ENCODE measurements around the gene KLHL29. TPM values are rescaled to one million over a fixed set of nuclear protein-coding genes. Genes with fewer than 3 reads are reported as not detected.

Gene KLHL29
- total and polyA plus RNA-seq, 2 experiments from 2014 or later: 1.5 to 6.5 TPM

DNA sequence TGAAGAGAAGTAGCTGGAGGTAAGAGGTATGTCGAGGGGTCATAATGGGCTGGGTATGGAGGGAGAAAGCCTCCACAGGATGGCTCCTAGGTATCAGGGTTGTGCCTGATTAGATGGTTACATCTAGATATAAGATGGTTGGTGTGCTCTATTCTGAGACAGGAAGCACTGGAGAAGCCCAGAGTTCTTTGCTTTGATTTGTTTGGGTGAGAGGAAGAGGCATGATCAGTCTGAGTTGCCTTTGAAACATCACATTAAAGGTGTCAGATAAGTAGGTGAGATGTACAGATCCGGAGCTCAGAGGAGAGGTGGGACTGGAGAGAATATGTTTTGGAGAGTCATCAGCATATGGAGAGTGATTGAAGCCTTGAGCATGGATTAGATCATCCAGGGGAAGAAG is 74.1 kb downstream of the KLHL29 start:
- Mint-ChIP-seq H3K36me3 (ENCODE audit: low read depth) (no peaks in the 10 kb centered on the region), H3K4me1 (no peaks in the 10 kb centered on the region; the same call in 1 of the 3 replicates), H3K9me3 (no peaks in the 10 kb centered on the region), H3K27me3 (ENCODE audit: insufficient read depth, low read depth, poor library complexity) (peaks cover 2% of the 10 kb centered on the region), H3K27ac (no peak overlapping the region), H3K4me3 (no peak overlapping the region)
- Histone ChIP-seq H3K4me2 (no peak overlapping the region), H3K27ac (ENCODE audit: low read depth) (no peak overlapping the region), H3K4me1 (ENCODE audit: insufficient read depth) (no peaks in the 10 kb centered on the region), H4K20me1 (replicated peaks; ENCODE audit: insufficient read depth) (no peaks in the 10 kb centered on the region), H3K27me3 (ENCODE audit: insufficient read depth) (no peaks in the 10 kb centered on the region), H3K4me3 (no peak overlapping the region), H3F3A (replicated peaks; ENCODE audit: low read depth) (no peaks in the 10 kb centered on the region), H2AFZ (no peak overlapping the region), H3K36me3 (ENCODE audit: insufficient read depth) (no peaks in the 10 kb centered on the region), H3K79me2 (replicated peaks; ENCODE audit: insufficient read depth) (no peaks in the 10 kb centered on the region), H3K9me2 (ENCODE audit: insufficient read depth) (peaks cover 3% of the 10 kb centered on the region; the same call in 1 of the 2 replicates)
- no peak for ATAC-seq
- DNase-seq (ENCODE audit: low spot score): no peak
- TF ChIP-seq ZNF114 (CRISPR knock-in tag; IDR thresholded peaks at IDR 0.05) (no peak), ETS1 (IDR thresholded peaks at IDR 0.05) (no peak), ZNF462 (CRISPR knock-in tag; IDR thresholded peaks at IDR 0.05) (no peak), STAT1 (IDR thresholded peaks at IDR 0.05; ENCODE audit: unreplicated experiment) (no peak)

DNA sequence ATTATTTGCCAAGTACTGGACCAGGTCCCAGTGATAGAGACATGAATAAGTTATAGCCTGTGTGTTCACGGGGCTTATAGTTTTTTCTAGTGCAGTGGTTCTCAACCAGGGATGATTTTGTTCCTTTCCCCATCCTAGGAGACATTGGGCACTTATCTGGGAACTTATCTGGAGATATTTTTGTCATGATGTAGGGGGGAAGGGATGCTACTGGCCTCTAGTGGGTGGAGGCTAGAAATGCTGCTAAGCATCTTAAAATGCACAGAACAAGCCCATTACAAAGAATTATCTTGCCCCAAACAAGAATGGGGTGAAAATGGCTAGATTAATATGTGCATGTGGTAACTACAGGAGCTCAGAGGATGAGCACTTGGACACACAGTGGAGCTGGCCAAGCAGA is 75.2 kb downstream of the KLHL29 start:
- ATAC-seq (peak; percentile 61), DNase-seq (ENCODE audit: low spot score) (peak; percentile 46)
- no peaks in the 10 kb centered on the region for H3K36me3 Mint-ChIP-seq (ENCODE audit: low read depth)
- TF ChIP-seq CTCF (conservative IDR thresholded peaks at IDR 0.05; ENCODE audit: low read depth in 2 of 2) (peak; percentile 73 to 75), NANOG (IDR thresholded peaks at IDR 0.05; ENCODE audit: borderline replicate concordance) (no peak), JUNB (IDR thresholded peaks at IDR 0.05; ENCODE audit: unreplicated experiment) (no peak), ETS1 (IDR thresholded peaks at IDR 0.05) (no peak)
- no peak overlapping the region for H3K4me2 ChIP-seq
- H3K27me3 ChIP-seq (ENCODE audit: insufficient read depth): no peaks in the 10 kb centered on the region
- H3K36me3 ChIP-seq (ENCODE audit: insufficient read depth): no peaks in the 10 kb centered on the region
- H3K27ac Mint-ChIP-seq: no peak overlapping the region
- H2AFZ ChIP-seq: no peak overlapping the region
- H3K4me3 ChIP-seq: no peak overlapping the region
- no peaks in the 10 kb centered on the region for H3K79me2 ChIP-seq (replicated peaks; ENCODE audit: insufficient read depth)
- no peaks in the 10 kb centered on the region; the same call in 2 of the 3 replicates for H3K4me1 Mint-ChIP-seq
- no peaks in the 10 kb centered on the region for H4K20me1 ChIP-seq (replicated peaks; ENCODE audit: insufficient read depth)
- H3K9me3 Mint-ChIP-seq: no peaks in the 10 kb centered on the region
- no peak overlapping the region for H3K27ac ChIP-seq (ENCODE audit: low read depth)
- H3F3A ChIP-seq (replicated peaks; ENCODE audit: low read depth): no peaks in the 10 kb centered on the region
- H3K27me3 Mint-ChIP-seq (ENCODE audit: insufficient read depth, low read depth, poor library complexity): peaks cover 2% of the 10 kb centered on the region
- peaks cover 3% of the 10 kb centered on the region; the same call in 1 of the 2 replicates for H3K9me2 ChIP-seq (ENCODE audit: insufficient read depth)
- H3K4me1 ChIP-seq (ENCODE audit: insufficient read depth): no peaks in the 10 kb centered on the region
- no peak overlapping the region for H3K4me3 Mint-ChIP-seq
